ENCODE measurements around the gene SLC12A8. TPM values are rescaled to one million over a fixed set of nuclear protein-coding genes. Genes with fewer than 3 reads are reported as not detected.

SLC12A8 gene
- total RNA-seq, 2 experiments from 2014 or later = 1.1 to 1.6 TPM

DNA sequence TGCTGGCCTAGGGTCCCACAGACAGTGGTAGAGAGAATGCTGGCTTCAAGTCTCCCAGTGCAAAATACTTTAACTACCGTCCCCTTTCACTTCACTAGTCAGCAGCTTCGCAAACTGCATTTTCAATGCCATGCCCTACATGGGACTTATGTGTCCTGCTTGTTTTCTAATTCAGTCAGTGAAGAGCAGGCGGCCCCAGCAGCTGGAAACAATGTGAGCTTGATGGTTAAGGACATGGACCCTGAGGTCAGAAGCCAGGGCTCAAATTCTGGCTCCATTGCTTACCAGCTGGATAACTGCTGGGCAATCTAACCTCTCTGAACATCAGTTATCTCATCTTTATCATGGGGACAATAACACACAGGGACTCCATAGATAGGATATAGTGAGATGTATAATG, 58.4 kb downstream of the SLC12A8 start:
- Mint-ChIP-seq H3K27me3 (peaks cover 12% of the 10 kb centered on the region), H3K4me1 (ENCODE audit: low read depth) (peaks cover 14% of the 10 kb centered on the region), H3K36me3 (ENCODE audit: low read depth) (no peaks in the 10 kb centered on the region), H3K4me3 (no peak overlapping the region), H3K27ac (peak overlapping the region; percentile 23), H3K9me3 (no peaks in the 10 kb centered on the region)
- ATAC-seq = no peak
- POLR2A ChIA-PET = interaction anchor here (1.3 kb wide), 1 partner anchor 43 kb away, joined by 3 read pairs; no protein-coding TSS in a partner anchor
- no peak for DNase-seq
- CTCF ChIA-PET = interaction anchor here (0.8 to 1.2 kb wide), 2 partner anchors 9 to 33 kb away, joined by 3 read pairs; no protein-coding TSS in a partner anchor
- intact Hi-C loops (cut with micrococcal nuclease) = loop anchor here (5.0 kb wide), 1 partner anchor 283 kb away; no protein-coding TSS in a partner anchor
- TF ChIP-seq, protein P1, sequence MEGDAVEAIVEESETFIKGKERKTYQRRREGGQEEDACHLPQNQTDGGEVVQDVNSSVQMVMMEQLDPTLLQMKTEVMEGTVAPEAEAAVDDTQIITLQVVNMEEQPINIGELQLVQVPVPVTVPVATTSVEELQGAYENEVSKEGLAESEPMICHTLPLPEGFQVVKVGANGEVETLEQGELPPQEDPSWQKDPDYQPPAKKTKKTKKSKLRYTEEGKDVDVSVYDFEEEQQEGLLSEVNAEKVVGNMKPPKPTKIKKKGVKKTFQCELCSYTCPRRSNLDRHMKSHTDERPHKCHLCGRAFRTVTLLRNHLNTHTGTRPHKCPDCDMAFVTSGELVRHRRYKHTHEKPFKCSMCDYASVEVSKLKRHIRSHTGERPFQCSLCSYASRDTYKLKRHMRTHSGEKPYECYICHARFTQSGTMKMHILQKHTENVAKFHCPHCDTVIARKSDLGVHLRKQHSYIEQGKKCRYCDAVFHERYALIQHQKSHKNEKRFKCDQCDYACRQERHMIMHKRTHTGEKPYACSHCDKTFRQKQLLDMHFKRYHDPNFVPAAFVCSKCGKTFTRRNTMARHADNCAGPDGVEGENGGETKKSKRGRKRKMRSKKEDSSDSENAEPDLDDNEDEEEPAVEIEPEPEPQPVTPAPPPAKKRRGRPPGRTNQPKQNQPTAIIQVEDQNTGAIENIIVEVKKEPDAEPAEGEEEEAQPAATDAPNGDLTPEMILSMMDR (IDR thresholded peaks at IDR 0.05) = no peak

DNA sequence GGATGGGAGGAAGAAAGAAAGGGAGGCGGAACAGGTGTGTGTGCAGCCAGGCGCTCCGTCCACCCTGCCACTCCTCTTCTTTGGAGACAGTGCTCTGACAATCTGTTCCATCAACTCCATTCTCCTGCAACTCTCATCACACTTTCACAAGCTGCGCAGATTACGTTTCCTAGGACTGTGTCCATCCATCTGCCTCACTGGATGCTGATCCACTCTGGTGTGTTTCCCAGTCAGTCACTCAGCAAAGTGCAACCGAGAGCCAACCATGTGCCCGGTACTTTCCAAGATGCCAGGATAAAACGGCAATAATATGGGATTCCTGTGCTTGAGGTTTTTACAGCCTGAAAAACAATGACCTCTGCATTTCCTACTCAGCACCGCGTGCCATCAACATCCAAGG, 59.6 kb downstream of the SLC12A8 start:
- Mint-ChIP-seq H3K27ac (no peak overlapping the region), H3K4me1 (ENCODE audit: low read depth) (peaks cover 24% of the 10 kb centered on the region), H3K36me3 (ENCODE audit: low read depth) (no peaks in the 10 kb centered on the region), H3K27me3 (peaks cover 15% of the 10 kb centered on the region), H3K9me3 (no peaks in the 10 kb centered on the region), H3K4me3 (no peak overlapping the region)
- POLR2A ChIA-PET = no interaction called here
- intact Hi-C loops (cut with micrococcal nuclease) = loop anchor here (5.0 kb wide), 1 partner anchor 284 kb away; no protein-coding TSS in a partner anchor
- TF ChIP-seq, protein P1 (IDR thresholded peaks at IDR 0.05) = no peak
- DNase-seq = no peak
- CTCF ChIA-PET = no interaction called here
- ATAC-seq = no peak

DNA sequence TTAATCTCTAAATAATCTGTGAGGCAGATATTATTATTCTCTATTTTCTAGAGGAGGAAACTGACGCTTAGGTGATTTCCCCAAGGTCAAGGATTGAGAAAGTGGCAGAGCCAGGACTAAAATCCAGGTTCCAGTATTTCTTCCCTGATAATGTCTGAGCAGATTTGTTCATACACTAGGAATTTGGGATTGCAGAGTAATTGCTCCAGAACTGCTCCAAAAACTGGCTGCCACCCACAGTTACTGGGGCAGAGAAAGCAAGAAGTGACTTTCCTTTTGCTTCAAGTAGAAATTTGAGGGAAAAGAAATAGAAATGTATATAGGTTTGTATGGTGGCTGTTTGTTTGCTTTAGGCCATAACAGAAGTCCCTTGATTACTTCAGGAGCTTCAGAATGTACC, 60.6 kb downstream of the SLC12A8 start:
- Mint-ChIP-seq H3K9me3 (no peaks in the 10 kb centered on the region), H3K4me3 (no peak overlapping the region), H3K27me3 (peaks cover 9% of the 10 kb centered on the region), H3K36me3 (ENCODE audit: low read depth) (no peaks in the 10 kb centered on the region), H3K27ac (no peak overlapping the region), H3K4me1 (ENCODE audit: low read depth) (peaks cover 29% of the 10 kb centered on the region)
- no peak for ATAC-seq
- ChIA-PET CTCF (no interaction called here), POLR2A (no interaction called here)
- DNase-seq = no peak
- TF ChIP-seq, protein P1 (IDR thresholded peaks at IDR 0.05) = no peak
- intact Hi-C loops (cut with micrococcal nuclease) = loop anchor here (5.0 kb wide), 1 partner anchor 285 kb away; no protein-coding TSS in a partner anchor

DNA sequence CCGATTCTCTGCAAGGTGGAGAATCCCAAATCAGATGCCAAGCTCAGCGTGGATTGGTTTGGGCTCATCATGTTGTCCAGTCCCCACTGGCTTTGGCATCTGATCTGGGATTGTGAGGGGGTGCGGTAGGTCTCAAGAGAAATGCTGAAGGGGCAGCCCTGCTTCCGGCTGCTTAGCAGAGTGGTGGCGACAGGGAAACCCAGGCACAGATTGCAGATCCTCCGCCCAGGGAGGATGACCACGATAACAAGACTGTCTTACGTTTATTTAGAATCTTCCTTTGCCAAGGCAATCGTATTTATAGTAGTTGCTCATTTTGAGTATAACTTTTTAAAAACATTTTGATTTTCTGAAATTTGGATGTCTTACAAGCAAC, 61.1 kb downstream of the SLC12A8 start:
- TF ChIP-seq, protein P1 (IDR thresholded peaks at IDR 0.05) = no peak
- H3K4me3 Mint-ChIP-seq = no peak overlapping the region
- peaks cover 9% of the 10 kb centered on the region for H3K27me3 Mint-ChIP-seq
- CTCF ChIA-PET = interaction anchor here (1.3 to 1.8 kb wide), 2 partner anchors 18 to 41 kb away, joined by 3 to 6 read pairs; no protein-coding TSS in a partner anchor
- no peak overlapping the region for H3K27ac Mint-ChIP-seq
- POLR2A ChIA-PET = no interaction called here
- intact Hi-C loops (cut with micrococcal nuclease) = loop anchor here (5.0 kb wide), 1 partner anchor 286 kb away; no protein-coding TSS in a partner anchor
- ATAC-seq (no peak), DNase-seq (no peak)
- H3K4me1 Mint-ChIP-seq (ENCODE audit: low read depth) = peaks cover 32% of the 10 kb centered on the region
- no peaks in the 10 kb centered on the region for H3K9me3 Mint-ChIP-seq
- no peaks in the 10 kb centered on the region for H3K36me3 Mint-ChIP-seq (ENCODE audit: low read depth)

DNA sequence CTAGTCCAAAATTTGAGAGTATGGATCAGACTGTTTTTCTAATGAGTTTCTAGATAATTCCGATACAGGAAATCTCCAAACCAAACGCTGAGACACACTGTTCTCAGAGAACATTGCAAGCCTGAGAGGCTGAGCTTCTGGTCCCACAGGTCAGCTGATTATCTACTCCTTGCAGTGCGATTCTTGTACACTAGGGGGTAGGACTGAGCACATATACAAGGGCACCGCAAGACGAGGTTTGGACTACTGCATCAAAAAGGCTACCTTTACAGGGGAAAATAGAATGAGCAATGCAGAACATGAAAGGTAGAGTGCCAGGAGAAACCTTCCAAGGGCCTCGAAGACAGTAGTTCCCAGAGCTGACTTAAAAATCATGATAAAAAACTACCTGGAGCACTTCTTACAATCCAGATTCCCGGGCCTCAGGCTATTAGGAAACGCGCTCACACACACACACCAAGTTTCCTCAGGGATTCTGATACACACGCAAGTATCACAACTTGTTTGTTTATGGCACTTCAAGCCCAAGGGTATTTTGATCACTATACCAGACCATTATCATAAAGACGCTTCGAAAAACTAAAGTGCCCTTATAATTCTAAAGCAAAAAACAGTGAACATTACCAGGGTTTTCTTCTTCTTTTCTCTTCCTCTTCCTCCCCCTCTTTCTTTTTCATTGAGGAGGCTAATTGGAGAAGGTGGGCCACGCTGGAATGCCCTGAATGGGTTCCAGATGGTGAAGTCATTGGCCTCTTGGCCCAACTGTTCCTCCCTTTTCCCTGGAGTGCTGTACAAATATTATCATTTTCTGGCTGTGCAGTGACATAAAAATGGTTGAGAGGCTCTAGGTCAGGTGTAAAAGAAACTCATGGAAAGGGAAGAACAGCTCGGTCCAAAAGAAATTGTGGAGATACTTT, 61.8 kb downstream of the SLC12A8 start:
- CTCF ChIA-PET = interaction anchor here (0.6 to 1.8 kb wide), 16 partner anchors 10 to 436 kb away, joined by 3 to 6 read pairs (median 4); no protein-coding TSS in a partner anchor
- POLR2A ChIA-PET = interaction anchor here (1.4 kb wide), 1 partner anchor 225 kb away, joined by 4 read pairs; no protein-coding TSS in a partner anchor
- Mint-ChIP-seq H3K9me3 (no peaks in the 10 kb centered on the region), H3K27ac (no peak overlapping the region), H3K27me3 (peaks cover 6% of the 10 kb centered on the region), H3K4me3 (no peak overlapping the region), H3K36me3 (ENCODE audit: low read depth) (no peaks in the 10 kb centered on the region), H3K4me1 (ENCODE audit: low read depth) (peaks cover 34% of the 10 kb centered on the region)
- DNase-seq (peak; percentile 81), ATAC-seq (peak; percentile 88)
- TF ChIP-seq, protein P1 (IDR thresholded peaks at IDR 0.05) = peak; percentile 80
- intact Hi-C loops (cut with micrococcal nuclease) = loop anchor here (5.0 kb wide), 1 partner anchor 287 kb away; no protein-coding TSS in a partner anchor
